NCI-H1694 treated with DMSO at 0.1 percent for 48 hours (cell line): ENCODE results near the gene SRRT.
"Not testable (repeated sequence)": the region's sequence is repeated elsewhere in the genome, so short reads cannot be mapped to it uniquely, and the experiment has no call there.

Source experiments
- DNase-seq: peaks from one replicate; lab custom pipeline; 2025; lab: John Stamatoyannopoulos, UW

The SRRT gene

GRCh38 chr7:100933734-100934133 lies 58.8 kb downstream of the SRRT start:
- DNase-seq: no peak

- not testable (repeated sequence) for DNase-seq
Measured at GRCh38 chr7:100935381-100935780, 60.5 kb downstream of the SRRT start.

- not testable (repeated sequence) for DNase-seq
Measured at GRCh38 chr7:100936167-100936566, 61.3 kb downstream of the SRRT start.
